Hematopoietic multipotent progenitor cell treated with erythropoietin and hydrocortisone succinate and interleukin-3 and kit ligand, for 6 days (in vitro differentiated cells): ENCODE data around the gene COL4A1.

ENCODE experiments used
- DNase-seq: peaks from one replicate; pipeline ENCODE4 v3.0.0-alpha.2; 2015

COL4A1 gene

DNA sequence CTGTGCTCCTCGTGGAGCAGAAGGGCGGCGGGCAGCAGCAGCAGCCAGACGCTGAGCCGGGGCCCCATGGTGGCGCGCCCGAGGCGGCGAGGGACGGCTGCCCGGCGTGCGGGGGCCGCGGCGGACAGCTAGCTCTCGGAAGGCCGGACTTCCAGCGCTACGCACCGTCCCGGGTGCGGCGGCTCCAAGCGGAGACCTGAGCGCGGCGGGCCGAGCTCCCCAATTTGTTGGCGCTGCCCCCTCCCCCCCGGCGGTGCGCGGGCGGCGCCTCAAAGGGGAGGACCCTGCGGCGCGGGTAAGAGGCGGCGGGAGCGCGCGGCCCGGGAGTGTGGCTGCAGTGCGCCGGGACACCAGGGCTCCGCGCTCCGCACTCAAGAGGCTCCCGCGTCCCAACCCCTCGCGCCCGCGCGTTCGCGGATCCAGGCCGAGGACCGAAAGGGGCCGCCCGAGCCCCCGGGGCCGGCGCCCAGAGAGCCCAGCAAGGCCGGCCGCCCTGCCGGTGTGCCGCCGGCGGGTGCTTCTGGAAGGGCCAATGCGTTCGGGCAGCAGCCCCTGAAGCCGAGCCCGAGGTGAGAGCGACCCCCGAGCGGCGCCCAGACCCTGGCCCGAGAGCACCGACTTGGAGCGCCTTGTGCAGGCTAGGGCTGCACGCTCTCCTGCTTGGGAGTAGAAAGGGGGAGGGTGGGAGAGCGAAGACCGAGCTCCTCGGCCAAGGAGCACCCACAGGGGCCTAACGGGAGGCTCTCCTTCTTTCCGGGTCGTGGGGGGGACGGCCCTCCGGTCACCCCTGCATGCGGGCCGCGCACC, at the start of gene COL4A1, which contains the start of gene COL4A2:
Gene COL4A1 (minus strand): TSS at position 198 of the 807 bp plus-strand sequence. CDS start 130 bp downstream, at position 68.
Gene COL4A2 (plus strand): TSS at position 325 of the 807 bp plus-strand sequence. CDS start 620 bp downstream, outside the sequence.
- no peak for DNase-seq

GRCh38 chr13:110356362-110356761, 49.4 kb upstream of the COL4A1 start:
- no peak for DNase-seq

DNA sequence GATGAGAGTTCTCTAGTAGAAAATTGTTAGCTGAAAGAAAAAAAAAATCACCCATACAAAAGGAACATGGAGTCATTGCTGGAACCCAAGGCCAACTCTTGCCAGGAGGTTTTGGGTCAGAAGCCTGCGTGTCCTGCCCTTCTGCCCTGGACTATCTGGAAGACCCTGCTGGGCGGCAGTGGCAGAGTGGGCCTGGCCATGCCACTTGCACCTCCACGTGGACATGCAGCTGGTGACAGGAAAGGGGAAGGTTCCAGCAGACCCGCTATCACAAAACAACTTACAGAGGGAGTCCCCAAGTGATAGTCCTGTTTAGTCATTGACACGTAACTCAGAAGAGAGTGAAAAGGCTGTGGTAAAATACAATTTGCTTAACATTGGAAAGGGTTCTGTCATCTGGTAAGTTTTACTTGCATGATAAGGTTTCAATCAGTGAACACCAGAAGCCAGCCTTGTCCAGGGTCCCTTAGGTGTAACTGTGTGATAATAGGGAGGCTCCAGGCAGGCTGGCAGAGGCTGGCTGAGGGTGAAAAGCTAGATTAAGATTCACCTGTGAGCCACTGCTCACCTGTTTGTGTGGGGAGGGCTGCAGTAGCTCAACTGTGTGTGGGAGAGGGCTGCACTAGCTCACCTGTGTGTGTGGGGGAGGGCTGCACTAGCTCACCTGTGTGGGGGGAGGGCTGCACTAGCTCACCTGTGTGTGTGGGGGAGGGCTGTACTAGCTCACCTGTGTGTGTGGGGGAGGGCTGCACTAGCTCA, 47.9 kb upstream of the COL4A1 start:
- peak; percentile 18 for DNase-seq

GRCh38 chr13:110354123-110354627, 47.2 kb upstream of the COL4A1 start:
- DNase-seq = no peak

- DNase-seq = no peak
Observed at GRCh38 chr13:110353339-110353977, 46.5 kb upstream of the COL4A1 start.

- DNase-seq = peak; percentile 11
Observed at GRCh38 chr13:110352735-110353134, 45.8 kb upstream of the COL4A1 start.

DNA sequence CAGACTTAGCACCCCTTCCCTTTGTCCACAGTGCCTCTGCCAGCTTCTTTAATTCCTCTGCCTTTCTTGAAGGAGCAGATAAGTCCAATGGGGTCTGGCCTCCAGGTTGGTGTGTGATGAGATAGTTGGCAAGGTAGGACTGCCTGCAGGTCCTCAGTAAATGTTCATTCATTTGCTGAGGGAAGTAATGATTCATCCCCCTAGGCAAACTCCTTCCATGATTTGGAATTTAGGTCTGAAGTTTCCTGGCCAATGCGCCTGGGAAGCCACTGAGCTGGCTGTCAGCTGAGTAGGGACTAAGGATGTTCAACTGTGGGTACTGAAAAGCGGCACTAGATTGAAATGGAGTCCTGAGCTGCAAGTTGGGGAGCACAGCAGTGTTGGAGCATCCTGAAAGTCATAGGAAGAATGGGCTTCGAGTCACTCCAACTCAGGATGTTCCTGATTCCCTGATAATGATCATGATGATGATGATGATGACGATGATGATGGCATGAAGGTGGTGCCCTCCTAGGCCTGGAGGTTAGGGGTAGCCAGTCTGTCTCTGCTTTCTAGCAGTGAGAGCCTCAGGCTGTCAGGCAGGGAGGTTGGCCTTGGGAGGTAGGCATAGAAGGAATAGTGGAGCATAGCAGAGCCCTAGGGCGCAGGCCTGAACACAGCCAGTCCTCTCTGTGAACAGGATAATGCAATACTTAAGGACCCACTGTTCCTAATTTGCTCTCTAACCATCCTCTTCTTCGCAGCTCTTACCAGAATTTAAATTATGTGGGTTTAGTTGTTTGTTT, 44.9 kb upstream of the COL4A1 start:
- DNase-seq = no peak

DNA sequence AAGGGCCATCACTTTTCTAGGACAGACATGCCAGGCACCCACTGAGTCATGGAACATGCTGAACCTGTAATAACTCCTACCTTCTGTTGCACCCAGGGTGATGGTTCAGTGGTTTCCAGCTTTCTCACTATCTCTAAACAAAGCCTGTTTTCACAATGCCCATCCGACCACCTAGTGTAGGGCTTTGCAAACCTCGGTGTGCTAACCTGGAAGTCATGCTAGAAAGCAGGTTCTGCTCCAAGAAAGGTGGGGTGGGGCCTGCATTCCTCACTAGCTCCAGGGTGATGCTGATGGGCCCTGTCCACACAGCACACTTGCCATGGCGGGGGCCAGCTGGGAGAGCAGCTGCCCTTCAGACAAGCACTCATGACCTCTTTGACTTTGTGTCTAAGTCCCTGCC, 43.6 kb upstream of the COL4A1 start:
- DNase-seq = no peak

- DNase-seq = no peak
Observed at GRCh38 chr13:110350049-110350448, 43.1 kb upstream of the COL4A1 start.

DNA sequence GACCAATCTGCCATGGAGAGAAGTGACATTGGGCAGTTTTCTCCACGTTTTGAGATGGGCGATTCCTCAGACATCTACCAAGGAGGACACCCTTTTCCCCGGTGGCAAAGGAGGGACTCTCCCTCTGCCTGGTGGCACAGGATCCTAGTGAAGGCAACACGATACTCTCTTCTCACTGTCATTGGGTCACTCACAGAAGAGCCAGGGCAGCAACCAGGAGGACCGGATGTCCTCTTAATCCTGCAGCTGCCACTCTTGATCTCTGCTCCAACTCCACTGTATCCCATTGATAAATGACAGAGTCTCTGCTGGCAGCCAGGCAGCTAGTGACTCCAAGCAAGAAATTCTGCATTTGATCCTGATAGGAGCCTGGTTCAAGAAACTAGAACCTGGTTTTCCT, 42.3 kb upstream of the COL4A1 start:
- DNase-seq = no peak

GRCh38 chr13:110348309-110349105, 41.5 kb upstream of the COL4A1 start:
- DNase-seq = no peak

DNA sequence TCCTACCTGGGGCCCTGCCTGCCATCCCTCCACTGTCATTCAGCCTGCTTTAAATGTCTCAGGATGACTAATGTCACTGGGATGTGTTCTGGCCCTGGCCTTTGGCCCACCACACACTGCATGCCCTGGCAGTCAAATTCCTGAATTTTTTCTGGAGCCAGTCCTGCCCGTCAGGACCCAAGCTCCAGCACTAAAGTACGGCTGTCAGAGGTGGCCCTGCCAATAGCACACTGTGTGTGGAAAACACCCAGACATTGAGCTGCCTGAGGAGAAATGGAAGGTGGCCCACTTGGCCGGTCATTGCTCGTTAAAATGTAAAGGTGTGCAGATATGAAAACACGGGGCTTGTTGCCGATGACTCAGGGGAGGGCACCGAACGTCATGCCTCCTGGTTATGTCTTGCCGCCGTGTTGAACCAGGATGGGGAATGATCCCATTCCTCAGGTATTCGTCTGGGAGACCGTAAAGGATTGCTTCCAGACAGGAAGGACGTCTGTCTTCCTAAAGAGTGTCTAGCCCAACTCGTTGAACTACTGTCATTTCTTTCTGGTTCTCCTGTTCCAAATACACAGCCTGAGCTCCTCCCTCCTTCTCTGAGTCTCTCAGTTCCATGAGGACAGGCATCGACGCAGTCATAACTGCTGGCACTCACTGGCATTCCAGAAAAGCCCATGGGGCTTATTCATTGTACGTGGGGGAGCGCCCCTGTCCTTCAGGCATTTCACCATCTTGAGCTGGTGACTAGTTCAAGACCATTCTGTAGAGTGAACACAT, 40.8 kb upstream of the COL4A1 start:
- DNase-seq = no peak

GRCh38 chr13:110347088-110347487, 40.1 kb upstream of the COL4A1 start:
- no peak for DNase-seq

- no peak for DNase-seq
Observed at GRCh38 chr13:110346661-110347067, 39.7 kb upstream of the COL4A1 start.

DNA sequence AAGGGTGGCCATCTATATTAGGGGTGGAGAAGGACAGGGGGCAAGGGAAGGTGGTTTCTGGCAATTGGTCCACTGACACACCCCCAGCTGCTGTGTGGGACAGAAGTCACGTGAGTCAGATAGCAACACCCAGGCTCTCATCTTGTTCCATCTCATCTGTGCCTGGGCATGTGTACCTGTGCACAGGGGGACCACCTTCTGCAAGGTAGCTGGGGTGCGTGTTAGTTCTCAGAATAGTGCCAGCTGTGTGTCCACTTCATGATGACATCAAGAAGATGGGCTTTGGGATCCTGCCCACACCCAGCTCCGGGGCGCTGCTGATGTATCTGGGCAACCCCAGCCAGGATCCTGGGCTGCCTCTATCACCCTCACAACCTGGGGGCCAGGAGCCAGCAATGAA, 38.7 kb upstream of the COL4A1 start:
- no peak for DNase-seq

DNA sequence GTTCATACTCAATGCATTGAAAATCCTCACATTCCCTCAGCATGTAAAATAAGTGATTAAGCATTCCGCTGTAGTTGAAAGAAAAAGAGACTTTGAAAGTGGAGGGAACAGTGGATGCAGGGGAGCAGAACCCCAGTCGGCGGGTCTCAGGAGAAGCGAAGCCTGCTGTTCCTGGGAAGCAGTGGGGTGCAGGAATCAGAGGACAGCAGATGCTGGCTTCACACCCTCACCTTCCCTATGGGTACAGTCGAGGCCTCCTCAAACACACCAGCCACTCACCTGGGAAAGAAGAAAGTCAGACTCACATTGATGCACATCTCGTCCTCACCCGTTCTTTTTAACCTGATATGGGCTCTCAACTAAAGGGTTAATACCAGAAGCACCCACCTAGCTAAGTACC, 38.3 kb upstream of the COL4A1 start:
- DNase-seq = no peak

DNA sequence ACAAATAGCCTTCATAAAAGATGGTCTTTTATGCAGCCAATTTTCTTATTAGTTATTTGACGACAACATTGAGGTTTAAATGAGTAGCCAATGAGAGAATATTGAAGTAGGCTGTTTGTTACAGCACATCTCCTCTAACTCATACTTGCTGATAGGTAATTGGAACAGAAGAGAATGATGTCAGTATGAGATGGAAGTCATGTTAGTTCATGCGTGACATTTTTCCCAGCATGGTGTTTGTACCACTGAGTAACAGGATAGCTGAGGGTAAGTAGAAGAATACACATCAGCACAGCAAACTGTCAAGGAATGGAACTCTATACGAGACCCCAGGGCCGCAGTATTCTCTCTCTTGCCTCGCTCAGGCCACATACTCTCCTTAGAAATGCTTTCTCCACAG, 37.4 kb upstream of the COL4A1 start:
- DNase-seq = no peak

GRCh38 chr13:110343241-110343865, 36.4 kb upstream of the COL4A1 start:
- no peak for DNase-seq

DNA sequence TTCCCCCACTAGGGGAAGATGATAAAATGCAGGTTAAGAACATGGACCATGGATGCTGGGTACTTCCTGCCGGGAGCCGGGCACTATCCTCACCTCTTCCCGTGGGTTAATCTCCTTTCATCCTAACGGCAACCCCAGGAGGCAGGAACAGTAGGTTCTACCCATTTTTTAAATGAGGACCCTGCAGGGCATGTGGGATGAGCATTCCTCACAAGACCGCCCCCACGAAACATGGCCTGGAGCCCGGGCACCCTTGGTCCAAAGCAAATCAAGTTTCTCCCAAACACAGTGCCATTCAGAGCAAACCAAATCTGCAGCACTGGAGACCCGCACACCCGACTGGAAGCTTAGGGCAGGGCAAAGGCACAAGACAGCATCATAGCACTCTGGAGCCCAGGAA, 35.5 kb upstream of the COL4A1 start:
- no peak for DNase-seq
